IMR-90 (cell line): ENCODE results near the gene CAMK2B. TPM values are rescaled to one million over a fixed set of nuclear protein-coding genes. Genes with fewer than 3 reads are reported as not detected.

Source experiments
- ATAC-seq: fragments of 200-7000 bp; cut with Tn5 transposase; 2 replicates; pipeline ENCODE4 v1.9.1; 2020; ENCODE audit warnings: low read depth, mild to moderate bottlenecking, moderate library complexity
- BruUV-seq: library from RNA; stranded (reverse); fragments of 400-500 nt; replicated peaks from 2 replicates; lab custom pipeline; 2021; lab: Mats Ljungman, UMichigan
- CTCF ChIA-PET: fragments of 300-600 bp; formaldehyde crosslinking; extraction: SDS; loops from one replicate; lab custom pipeline; 2021; ENCODE audit warnings: antibody characterized with exemption; lab: Yijun Ruan, JAX
- POLR2A ChIA-PET: fragments of 300-600 bp; sonication (Branson Sonifier 250); formaldehyde crosslinking; loops from one replicate; lab custom pipeline; 2022; ENCODE audit warnings: antibody characterized with exemption; ENCODE audit not compliant: unreplicated experiment; lab: Charles Lee
- DNase-seq: peaks from one replicate; pipeline ENCODE4 v3.0.0; 2013
- H2AFZ ChIP-seq: replicated peaks from 2 replicates; pipeline ENCODE3; 2013; ENCODE audit warnings: low read length, mild to moderate bottlenecking; ENCODE audit not compliant: poor library complexity
- H2AK5ac ChIP-seq: 2 replicates; pipeline ENCODE4 v1.6.1; 2013; ENCODE audit warnings: low read depth, low read length, inconsistent platforms
- H2AK9ac ChIP-seq: replicated peaks from 2 replicates; pipeline ENCODE3; 2013; ENCODE audit warnings: mild to moderate bottlenecking, low read depth, low read length, moderate library complexity; ENCODE audit not compliant: poor library complexity
- H2BK120ac ChIP-seq: 2 replicates; pipeline ENCODE4 v1.6.1; 2013; ENCODE audit warnings: low read depth, low read length, inconsistent platforms
- H2BK15ac ChIP-seq: 3 replicates; pipeline ENCODE4 v1.6.1; 2013; ENCODE audit warnings: low read depth, low read length, inconsistent platforms
- H2BK20ac ChIP-seq: 2 replicates; pipeline ENCODE4 v1.6.1; 2013; ENCODE audit warnings: low read depth, mild to moderate bottlenecking, inconsistent platforms, low read length, moderate library complexity
- H2BK5ac ChIP-seq: 2 replicates; pipeline ENCODE4 v1.6.1; 2013; ENCODE audit warnings: mild to moderate bottlenecking, low read depth, low read length, inconsistent platforms; ENCODE audit not compliant: poor library complexity, severe bottlenecking
- H3K14ac ChIP-seq: replicated peaks from 2 replicates; pipeline ENCODE4 v1.6.1; 2013; ENCODE audit warnings: low read depth, low read length, inconsistent platforms
- H3K18ac ChIP-seq: 2 replicates; pipeline ENCODE4 v1.6.1; 2013; ENCODE audit warnings: low read depth, low read length, control low read depth
- H3K23ac ChIP-seq: 2 replicates; pipeline ENCODE4 v1.6.1; 2013; ENCODE audit warnings: low read depth, low read length, inconsistent platforms
- H3K27ac ChIP-seq: 2 replicates; pipeline ENCODE4 v1.5.1; 2013; ENCODE audit warnings: mild to moderate bottlenecking, control low read depth, low read length; ENCODE audit not compliant: insufficient read depth
- H3K27me3 ChIP-seq: 2 replicates; pipeline ENCODE4 v1.6.1; 2013; ENCODE audit warnings: low read length; ENCODE audit not compliant: control insufficient read depth, insufficient read depth
- H3K36me3 ChIP-seq: 2 replicates; pipeline ENCODE4 v1.6.1; 2013; ENCODE audit warnings: low read length, mixed read lengths; ENCODE audit not compliant: control insufficient read depth, insufficient read depth
- H3K4ac ChIP-seq: 2 replicates; pipeline ENCODE4 v1.6.1; 2013; ENCODE audit warnings: low read depth, low read length, inconsistent platforms
- H3K4me1 ChIP-seq: 2 replicates; pipeline ENCODE4 v1.6.1; 2013; ENCODE audit warnings: low read length, mixed read lengths; ENCODE audit not compliant: control insufficient read depth, insufficient read depth
- H3K4me2 ChIP-seq: 2 replicates; pipeline ENCODE4 v1.6.1; 2013; ENCODE audit warnings: low read depth, mild to moderate bottlenecking, control low read depth, low read length, moderate library complexity
- H3K4me3 ChIP-seq: 2 replicates; pipeline ENCODE4 v1.5.1; 2013; ENCODE audit warnings: low read depth, mild to moderate bottlenecking, control low read depth, low read length, moderate library complexity; ENCODE audit not compliant: insufficient read depth
- H3K56ac ChIP-seq: 2 replicates; pipeline ENCODE4 v1.6.1; 2013; ENCODE audit warnings: low read length, inconsistent platforms; ENCODE audit not compliant: insufficient read depth; ENCODE audit errors: extremely low read depth
- H3K79me1 ChIP-seq, 2 experiments: 2 replicates each; pipeline ENCODE4 v1.6.1; 2013; ENCODE audit warnings: low read length in 2 of 2, inconsistent platforms in 1 of 2, low read depth in 1 of 2
- H3K9ac ChIP-seq: 2 replicates; pipeline ENCODE4 v1.6.1; 2013; ENCODE audit warnings: low read depth, low read length, control low read depth
- H3K9me1 ChIP-seq: 2 replicates; pipeline ENCODE4 v1.6.1; 2013; ENCODE audit warnings: low read length, inconsistent platforms; ENCODE audit not compliant: insufficient read depth
- H3K9me3 ChIP-seq: 2 replicates; pipeline ENCODE4 v1.6.1; 2013; ENCODE audit warnings: low read length; ENCODE audit not compliant: control insufficient read depth, insufficient read depth
- H4K20me1 ChIP-seq: 2 replicates; pipeline ENCODE4 v1.6.1; 2013; ENCODE audit warnings: low read length, inconsistent platforms; ENCODE audit not compliant: insufficient read depth
- H4K5ac ChIP-seq: 2 replicates; pipeline ENCODE4 v1.6.1; 2013; ENCODE audit warnings: mild to moderate bottlenecking, low read depth, low read length, control low read depth
- H4K8ac ChIP-seq, 2 experiments: 2 replicates each; pipeline ENCODE4 v1.6.1; 2013; ENCODE audit warnings: low read depth in 2 of 2, low read length in 2 of 2, control low read depth in 1 of 2, inconsistent platforms in 1 of 2
- H4K91ac ChIP-seq: 2 replicates; pipeline ENCODE4 v1.6.1; 2013; ENCODE audit warnings: low read depth, low read length, inconsistent platforms; ENCODE audit not compliant: insufficient read depth
- BHLHE40 ChIP-seq: fragments of 150-350 bp; IDR thresholded peaks from 2 replicates; pipeline ENCODE4 v1.6.1; 2016; ENCODE audit warnings: mild to moderate bottlenecking, low read depth, low read length
- FOS ChIP-seq: fragments of 150-350 bp; IDR thresholded peaks from 2 replicates; pipeline ENCODE4 v1.6.1; 2016; ENCODE audit warnings: low read depth, low read length
- MAFK ChIP-seq: IDR thresholded peaks from 2 replicates; pipeline ENCODE4 v1.6.1; 2012; ENCODE audit warnings: low read depth, low read length, improper control_type of control experiment
- NFE2L2 ChIP-seq: fragments of 150-350 bp; IDR thresholded peaks from 2 replicates; pipeline ENCODE4 v1.6.1; 2016; ENCODE audit warnings: low read depth, mild to moderate bottlenecking, low read length
- RFX5 ChIP-seq: IDR thresholded peaks from 2 replicates; pipeline ENCODE4 v1.8.0; 2012; ENCODE audit warnings: low read depth, mild to moderate bottlenecking, low read length, moderate library complexity
- SMC3 ChIP-seq: fragments of 150-350 bp; IDR thresholded peaks from 2 replicates; pipeline ENCODE4 v1.6.1; 2016; ENCODE audit warnings: low read depth, mild to moderate bottlenecking, antibody characterized with exemption, low read length, moderate library complexity
- WGBS, 2 experiments: methylation state at CpG; one replicate each; pipeline versions ENCODE4 v1.1.5 to v1.1.7; 2013; ENCODE audit warnings: missing lambda C conversion rate in 2 of 2; ENCODE audit not compliant: insufficient read length in 1 of 2; ENCODE audit errors: extremely low coverage in 2 of 2; 5-methylcytosine and 5-hydroxymethylcytosine counted together
- dilution Hi-C: fragments of 300-500 bp; cut with HindIII; formaldehyde crosslinking; loops from one replicate; pipeline ENCODE4 v1.14.3; 2018; ENCODE audit warnings: low sequenced_read_pairs; ENCODE audit not compliant: unreplicated experiment
- in situ Hi-C: fragments of 300-500 bp; cut with MboI; formaldehyde crosslinking; loops from 3 replicates; pipeline ENCODE4 v1.14.3; 2019; ENCODE audit warnings: low sequenced_read_pairs, inconsistent platforms, mixed read lengths
- intact Hi-C: fragments of 100-400 bp; cut with micrococcal nuclease; formaldehyde crosslinking; loops from 2 replicates; pipeline ENCODE4 v1.10.0; 2022
- polyA plus RNA-seq, 3 experiments: library from polyadenylated mRNA; depleted of rRNA; stranded (reverse); fragments of >200 nt; gene quantifications; 2 replicates each; pipeline ENCODE4 v1.2.3, GENCODE V29; 2012; ENCODE audit warnings: low replicate concordance in 1 of 3
- total RNA-seq: library from RNA; depleted of rRNA; stranded (reverse); fragments of >200 nt; gene quantifications from 2 replicates; pipeline ENCODE4 v1.2.3, GENCODE V29; 2012

CAMK2B gene
- total and polyA plus RNA-seq, 2 of the 4 experiments (the other 2 are of a cell fraction): 0.18 to 0.36 TPM

- POLR2A ChIA-PET: no interaction called here
- dilution Hi-C loops: no loop called here
These were observed 107.5 kb downstream of the CAMK2B start for GRCh38 chr7:44217852-44218402.

More at GRCh38 chr7:44217852-44218402, 107.5 kb downstream of the CAMK2B start:
- CTCF ChIA-PET: interaction anchor here (0.5 kb wide), 1 partner anchor 13 kb away, joined by 3 read pairs; no protein-coding TSS in a partner anchor
- in situ Hi-C loops (no loop called here), intact Hi-C loops (no loop called here)
- H3K4ac ChIP-seq: no peak overlapping the region
- H2BK20ac ChIP-seq: no peak overlapping the region
- no peaks in the 10 kb centered on the region for H3K79me1 ChIP-seq
- H4K5ac ChIP-seq: no peak overlapping the region
- H3K9ac ChIP-seq: no peak overlapping the region
- no peak overlapping the region for H4K91ac ChIP-seq
- no peak overlapping the region for H4K8ac ChIP-seq
- peaks cover 3% of the 10 kb centered on the region for H3K9me3 ChIP-seq
- no peak overlapping the region for H2AK9ac ChIP-seq
- H3K9me1 ChIP-seq: no peaks in the 10 kb centered on the region
- peaks cover 6% of the 10 kb centered on the region for H3K27me3 ChIP-seq
- H3K14ac ChIP-seq: no peak overlapping the region
- H3K36me3 ChIP-seq: peaks cover 12% of the 10 kb centered on the region
- no TSS peak for BruUV-seq
- H2BK15ac ChIP-seq: no peak overlapping the region
- ATAC-seq (no peak), DNase-seq (no peak)
- TF ChIP-seq RFX5: no peak
- TF ChIP-seq FOS: no peak
- TF ChIP-seq MAFK: no peak
- TF ChIP-seq NFE2L2: no peak
- no peak for TF ChIP-seq SMC3
- TF ChIP-seq BHLHE40: no peak
- H4K20me1 ChIP-seq: peaks cover 9% of the 10 kb centered on the region
- H2AK5ac ChIP-seq: no peak overlapping the region
- no peak overlapping the region for H3K23ac ChIP-seq
- H3K18ac ChIP-seq: no peak overlapping the region
- WGBS, 2 experiments: 84% methylated on average over 9 of the region's 17 CpGs; no CpG with 5 or more reads in 1 of the 2 experiments
- H2BK5ac ChIP-seq: no peak overlapping the region
- H2BK120ac ChIP-seq: no peak overlapping the region
- H3K56ac ChIP-seq: no peak overlapping the region
- H2AFZ ChIP-seq: no peak overlapping the region
- no peak overlapping the region for H3K4me2 ChIP-seq
- no peak overlapping the region for H3K27ac ChIP-seq
- no peaks in the 10 kb centered on the region for H3K4me1 ChIP-seq
- H3K4me3 ChIP-seq: no peak overlapping the region
